K562 (cell line): Measurements from ENCODE around the gene TUBB6.

Experiments used
- CTCF ChIP-seq, 3 experiments: IDR thresholded peaks in 2 of 3; conservative IDR thresholded peaks in 1 of 3; 2 replicates each; pipeline ENCODE4 v1.5.1; 2011 to 2012; ENCODE audit warnings: low read length in 3 of 3, mild to moderate bottlenecking in 3 of 3, control low read depth in 2 of 3, improper control_type of control experiment in 1 of 3, inconsistent platforms in 1 of 3, low read depth in 1 of 3, mixed read lengths in 1 of 3, moderate library complexity in 1 of 3; ENCODE audit not compliant: insufficient read depth in 2 of 3
- EP300 ChIP-seq: IDR thresholded peaks from 2 replicates; pipeline ENCODE4 v1.6.1; 2012; ENCODE audit warnings: low read length, improper control_type of control experiment
- EZH2 ChIP-seq: IDR thresholded peaks from 2 replicates; pipeline ENCODE4 v1.6.1; 2012; ENCODE audit warnings: low read depth, mild to moderate bottlenecking, inconsistent platforms, low read length, borderline replicate concordance
- FOXM1 ChIP-seq, 2 experiments: fragments of 450-650 bp in 1 of 2; sonication (generic) in 1 of 2; formaldehyde crosslinking in 1 of 2; IDR thresholded peaks; 2 replicates each; pipeline versions ENCODE4 v1.6.1 to v1.9.0; 2017 to 2022; ENCODE audit warnings: low read depth in 2 of 2, mild to moderate bottlenecking in 2 of 2, missing genetic modification reagents in 1 of 2, moderate library complexity in 1 of 2
- KDM2B ChIP-seq: fragments of 250-450 bp; sonication (Bioruptor Pico); IDR thresholded peaks from 2 replicates; pipeline ENCODE4 v1.8.0; 2021; ENCODE audit warnings: mild to moderate bottlenecking, moderate library complexity
- MAX ChIP-seq: sonication (generic); formaldehyde crosslinking; IDR thresholded peaks from 2 replicates; pipeline ENCODE4 v1.9.0; 2022; ENCODE audit warnings: mild to moderate bottlenecking, missing genetic modification reagents
- NONO ChIP-seq, 2 experiments: fragments of 200-400 bp in 1 of 2; fragments of 450-650 bp in 1 of 2; formaldehyde crosslinking in 1 of 2; IDR thresholded peaks; 2 replicates each; pipeline ENCODE4 v1.6.1; 2017; ENCODE audit warnings: low read depth in 2 of 2, mild to moderate bottlenecking in 2 of 2, moderate library complexity in 2 of 2, low read length in 1 of 2
- SPI1 ChIP-seq: IDR thresholded peaks from 2 replicates; pipeline ENCODE4 v1.6.1; 2011; ENCODE audit warnings: low read depth, low read length, control low read depth, borderline replicate concordance
- SRSF1 ChIP-seq: fragments of 200-400 bp; formaldehyde crosslinking; IDR thresholded peaks from 2 replicates; pipeline ENCODE4 v1.6.1; 2017; ENCODE audit warnings: mild to moderate bottlenecking, low read depth, low read length, moderate library complexity
- ZBTB7A ChIP-seq: IDR thresholded peaks from 2 replicates; pipeline ENCODE4 v1.6.1; 2011; ENCODE audit warnings: low read depth, mild to moderate bottlenecking, low read length, moderate library complexity, borderline replicate concordance; ENCODE audit not compliant: control insufficient read depth

GRCh38 chr18:12330766-12331165 lies 22.7 kb downstream of the TUBB6 start:
- TF ChIP-seq MAX (CRISPR knock-in tag) = no peak
- no peak for TF ChIP-seq EP300
- no peak for TF ChIP-seq SRSF1
- no peak for TF ChIP-seq SPI1
- TF ChIP-seq EZH2 = no peak
- no peak for TF ChIP-seq NONO (IDR thresholded peaks at IDR 0.05; ENCODE audit: low read depth in 2 of 2, low read length in 1 of 2)
- TF ChIP-seq FOXM1 (IDR thresholded peaks at IDR 0.05; ENCODE audit: low read depth) = no peak
- TF ChIP-seq FOXM1 (CRISPR knock-in tag; IDR thresholded peaks at IDR 0.05; ENCODE audit: low read depth) = no peak
- no peak for TF ChIP-seq KDM2B
- no peak for TF ChIP-seq ZBTB7A
- TF ChIP-seq CTCF (IDR thresholded peaks at IDR 0.05 in 2 of 3, conservative IDR thresholded peaks at IDR 0.05 in 1 of 3; ENCODE audit: insufficient read depth in 2 of 3, low read depth in 1 of 3, low read length in 3 of 3) = no peak
